Large intestine (tissue), 3 donors: ENCODE results near the gene TERT. TPM values are rescaled to one million over a fixed set of nuclear protein-coding genes. Genes with fewer than 3 reads are reported as not detected.

Experiments
- DNase-seq, 2 donors: peaks; one replicate each; pipeline versions ENCODE4 v3.0.0 to v3.0.0-alpha.2; 2013
- H3K27ac ChIP-seq: one replicate; pipeline ENCODE4 v1.5.1; 2013; ENCODE audit warnings: low read length
- H3K27me3 ChIP-seq: 2 replicates; pipeline ENCODE4 v1.6.1; 2013; ENCODE audit warnings: low read length; ENCODE audit not compliant: control insufficient read depth, insufficient read depth
- H3K36me3 ChIP-seq: 2 replicates; pipeline ENCODE4 v1.6.1; 2013; ENCODE audit warnings: low read length; ENCODE audit not compliant: control insufficient read depth, insufficient read depth
- H3K4me1 ChIP-seq: one replicate; pipeline ENCODE4 v1.6.1; 2013; ENCODE audit warnings: low read length; ENCODE audit not compliant: control insufficient read depth, insufficient read depth
- H3K4me3 ChIP-seq: one replicate; pipeline ENCODE4 v1.5.1; 2013; ENCODE audit warnings: low read length
- H3K9me3 ChIP-seq: one replicate; pipeline ENCODE4 v1.6.1; 2013; ENCODE audit warnings: mild to moderate bottlenecking, low read depth, low read length, moderate library complexity; ENCODE audit not compliant: control insufficient read depth
- WGBS: methylation state at CpG from one replicate; pipeline ENCODE4 v1.1.5; 2013; ENCODE audit warnings: low lambda C conversion rate; ENCODE audit not compliant: insufficient coverage; 5-methylcytosine and 5-hydroxymethylcytosine counted together
- polyA plus RNA-seq: library from polyadenylated mRNA; unstranded; fragments of 120-200 nt; gene quantifications from one replicate; pipeline ENCODE4 v1.2.1, GENCODE V29; 2013

The TERT gene
- polyA plus RNA-seq, 1 donor = 4.0 TPM

- peaks cover 4% of the 10 kb centered on the region for H3K9me3 ChIP-seq
- H3K36me3 ChIP-seq = no peaks in the 10 kb centered on the region
- no peak overlapping the region for H3K27ac ChIP-seq
- peaks cover 37% of the 10 kb centered on the region for H3K27me3 ChIP-seq
- no peak overlapping the region for H3K4me3 ChIP-seq
- WGBS = no CpG with 5 or more reads among the region's 10 CpGs
- DNase-seq = no peak
- H3K4me1 ChIP-seq = peaks cover 11% of the 10 kb centered on the region
Measured at GRCh38 chr5:1244976-1245375, 49.9 kb downstream of the TERT start.

DNA sequence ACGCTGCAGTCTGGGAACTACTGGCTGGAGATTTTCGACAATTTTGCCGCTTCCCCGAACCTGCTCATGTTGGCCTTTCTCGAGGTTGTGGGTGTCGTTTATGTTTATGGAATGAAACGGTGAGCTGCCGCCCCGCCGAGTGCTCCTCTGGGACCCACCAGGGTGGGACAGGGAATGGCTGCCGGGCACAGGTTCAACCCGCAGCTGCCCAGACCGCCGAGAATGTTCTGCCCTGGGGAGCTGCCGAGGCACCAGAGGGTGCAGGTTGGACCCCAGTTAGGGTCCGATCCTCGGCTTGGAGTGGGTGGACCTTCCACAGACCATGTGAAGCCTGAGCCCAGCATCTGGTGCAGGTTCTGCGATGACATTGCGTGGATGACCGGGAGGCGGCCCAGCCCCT is 50.6 kb downstream of the TERT start:
- H3K4me1 ChIP-seq = peaks cover 16% of the 10 kb centered on the region
- WGBS = no CpG with 5 or more reads among the region's 21 CpGs
- no peak for DNase-seq
- H3K4me3 ChIP-seq = no peak overlapping the region
- H3K36me3 ChIP-seq = no peaks in the 10 kb centered on the region
- H3K27ac ChIP-seq = no peak overlapping the region
- peaks cover 4% of the 10 kb centered on the region for H3K9me3 ChIP-seq
- peaks cover 37% of the 10 kb centered on the region for H3K27me3 ChIP-seq

- no CpG with 5 or more reads among the region's 33 CpGs for WGBS
- no peak overlapping the region for H3K27ac ChIP-seq
- H3K4me1 ChIP-seq = peaks cover 23% of the 10 kb centered on the region
- no peak for DNase-seq
- H3K9me3 ChIP-seq = peaks cover 10% of the 10 kb centered on the region
- H3K36me3 ChIP-seq = no peaks in the 10 kb centered on the region
- no peak overlapping the region for H3K4me3 ChIP-seq
- peaks cover 37% of the 10 kb centered on the region for H3K27me3 ChIP-seq
Measured at GRCh38 chr5:1243487-1244130, 51.3 kb downstream of the TERT start.

DNA sequence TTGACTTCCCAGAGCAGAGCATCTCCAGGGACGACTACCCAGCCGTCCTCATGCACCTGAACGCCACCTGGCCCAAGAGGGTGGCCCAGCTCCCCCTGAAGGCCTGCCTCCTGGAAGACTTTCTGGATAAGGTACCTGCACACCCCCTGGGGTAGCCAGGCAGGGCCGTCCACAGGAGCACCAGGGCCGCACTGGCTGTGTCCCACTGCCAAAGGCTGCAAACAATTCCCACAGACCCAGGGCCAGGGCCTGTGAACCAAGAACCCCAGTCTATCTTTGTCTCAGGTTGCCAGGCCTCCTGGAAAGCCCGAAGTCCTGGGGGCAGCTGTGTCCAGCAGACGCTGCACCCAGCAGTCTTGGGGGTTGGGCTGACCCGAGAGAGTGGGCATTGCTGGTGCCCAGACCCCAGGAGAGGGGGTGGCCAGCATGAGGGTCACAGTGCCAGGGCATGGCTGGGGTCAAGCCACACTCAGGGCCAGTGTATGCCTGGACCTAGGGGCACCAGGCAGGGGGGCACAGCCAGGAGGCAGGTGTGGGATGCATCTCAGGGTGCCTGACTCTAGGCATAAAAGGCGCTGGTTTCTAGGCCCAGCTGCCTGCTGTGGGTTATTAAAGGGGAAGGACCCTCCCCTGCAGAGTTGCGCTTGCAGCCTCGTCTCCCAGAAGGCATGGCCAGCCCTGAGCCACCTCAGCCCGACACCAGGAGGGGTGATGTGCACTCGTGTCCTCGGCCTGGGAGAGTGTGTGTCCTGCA is 52.0 kb downstream of the TERT start:
- Histone ChIP-seq H3K4me1 (peaks cover 27% of the 10 kb centered on the region), H3K4me3 (no peak overlapping the region), H3K27me3 (peaks cover 37% of the 10 kb centered on the region), H3K36me3 (no peaks in the 10 kb centered on the region), H3K27ac (no peak overlapping the region), H3K9me3 (peaks cover 10% of the 10 kb centered on the region)
- DNase-seq = no peak
- no CpG with 5 or more reads among the region's 14 CpGs for WGBS

- peaks cover 12% of the 10 kb centered on the region for H3K9me3 ChIP-seq
- peaks cover 30% of the 10 kb centered on the region for H3K27me3 ChIP-seq
- no peak for DNase-seq
- H3K4me3 ChIP-seq = no peak overlapping the region
- no peak overlapping the region for H3K27ac ChIP-seq
- H3K4me1 ChIP-seq = peaks cover 30% of the 10 kb centered on the region
- no peaks in the 10 kb centered on the region for H3K36me3 ChIP-seq
- WGBS = no CpG with 5 or more reads among the region's 22 CpGs
Measured at GRCh38 chr5:1241509-1242080, 53.3 kb downstream of the TERT start.

- no peak for DNase-seq
- peaks cover 21% of the 10 kb centered on the region for H3K27me3 ChIP-seq
Measured at GRCh38 chr5:1240496-1241260, 54.2 kb downstream of the TERT start.

DNA sequence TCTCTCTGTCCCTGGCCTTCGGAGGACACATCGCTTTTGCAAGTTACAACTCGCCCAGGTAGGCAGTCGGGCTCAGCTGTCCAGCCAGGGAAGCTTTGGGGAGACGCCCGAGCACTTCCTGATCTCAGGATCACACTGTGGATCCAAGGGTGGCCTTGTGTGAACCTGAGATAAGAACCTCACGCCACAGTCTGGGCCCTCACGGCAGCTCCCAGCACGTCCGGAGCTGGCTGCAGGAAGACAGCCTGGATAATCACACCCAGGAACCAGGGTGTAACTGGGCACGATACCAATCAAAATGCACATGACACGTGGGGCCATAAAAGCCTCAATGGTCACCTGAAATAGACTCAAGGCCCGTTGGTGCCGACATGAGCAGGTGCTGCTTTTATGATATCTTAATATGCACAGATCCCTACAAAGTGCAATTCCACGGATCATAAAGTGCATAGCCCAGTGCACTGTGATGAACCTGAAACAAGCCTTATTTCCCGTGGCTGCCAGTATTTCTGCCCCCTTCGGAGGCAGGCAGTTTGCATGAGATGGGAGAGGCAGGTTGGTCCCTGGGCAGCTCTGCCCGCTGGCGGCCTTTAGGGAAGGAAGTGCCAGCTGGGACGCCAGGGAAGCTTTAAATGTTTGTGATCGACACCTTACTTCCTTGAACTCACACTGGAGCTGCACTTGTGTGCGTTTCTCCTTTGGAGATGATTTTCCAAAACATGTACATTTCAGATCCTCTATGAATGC is 55.2 kb downstream of the TERT start:
- H3K4me3 ChIP-seq = no peak overlapping the region
- H3K36me3 ChIP-seq = no peaks in the 10 kb centered on the region
- H3K4me1 ChIP-seq = peaks cover 30% of the 10 kb centered on the region
- H3K9me3 ChIP-seq = peaks cover 15% of the 10 kb centered on the region
- peaks cover 11% of the 10 kb centered on the region for H3K27me3 ChIP-seq
- DNase-seq = peak; percentile 89 to 94
- no CpG with 5 or more reads among the region's 22 CpGs for WGBS
- peak overlapping the region; percentile 22 for H3K27ac ChIP-seq

More at GRCh38 chr5:1240496-1241260, 54.2 kb downstream of the TERT start:
- Histone ChIP-seq H3K4me1 (peaks cover 30% of the 10 kb centered on the region), H3K9me3 (peaks cover 14% of the 10 kb centered on the region), H3K36me3 (no peaks in the 10 kb centered on the region), H3K4me3 (no peak overlapping the region), H3K27ac (no peak overlapping the region)
- WGBS = 100% methylated on average over 1 of the region's 29 CpGs

GRCh38 chr5:1235838-1236237 is 59.0 kb downstream of the TERT start:
- Histone ChIP-seq H3K27me3 (no peaks in the 10 kb centered on the region), H3K36me3 (no peaks in the 10 kb centered on the region), H3K4me1 (peaks cover 30% of the 10 kb centered on the region), H3K9me3 (peaks cover 15% of the 10 kb centered on the region), H3K27ac (no peak overlapping the region), H3K4me3 (no peak overlapping the region)
- 83% methylated on average over 1 of the region's 1 CpG for WGBS
- DNase-seq = no peak

DNA sequence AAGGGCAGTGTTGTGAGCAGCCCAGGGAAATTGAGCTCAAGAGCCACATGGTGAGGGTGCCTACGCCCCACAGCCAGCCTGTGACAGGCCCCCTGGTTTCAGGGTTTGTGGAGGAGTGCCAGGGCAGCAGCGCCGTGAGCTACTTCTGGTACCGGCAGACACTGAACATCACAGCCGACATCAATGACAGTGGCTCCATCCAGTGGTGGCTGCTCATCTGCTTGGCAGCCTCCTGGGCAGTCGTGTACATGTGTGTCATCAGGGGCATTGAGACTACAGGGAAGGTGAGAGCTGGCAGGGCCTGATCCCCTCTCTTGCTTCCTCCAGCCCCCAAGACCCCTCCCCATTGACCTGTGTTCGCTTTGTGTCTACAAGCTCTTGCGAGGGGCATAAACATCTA is 59.5 kb downstream of the TERT start:
- no peak overlapping the region for H3K27ac ChIP-seq
- no peaks in the 10 kb centered on the region for H3K27me3 ChIP-seq
- H3K9me3 ChIP-seq = peaks cover 15% of the 10 kb centered on the region
- H3K4me1 ChIP-seq = peaks cover 25% of the 10 kb centered on the region
- H3K36me3 ChIP-seq = no peaks in the 10 kb centered on the region
- no peak overlapping the region for H3K4me3 ChIP-seq
- no peak for DNase-seq
- no CpG with 5 or more reads among the region's 8 CpGs for WGBS

- DNase-seq = no peak
- Histone ChIP-seq H3K4me1 (peaks cover 2% of the 10 kb centered on the region), H3K36me3 (no peaks in the 10 kb centered on the region), H3K27me3 (no peaks in the 10 kb centered on the region), H3K27ac (no peak overlapping the region), H3K9me3 (peaks cover 9% of the 10 kb centered on the region), H3K4me3 (no peak overlapping the region)
- WGBS = no CpG with 5 or more reads among the region's 25 CpGs
Measured at GRCh38 chr5:1232780-1233179, 62.1 kb downstream of the TERT start.
